Measurements from ENCODE around the gene NDUFA11. TPM values are rescaled to one million over a fixed set of nuclear protein-coding genes. Genes with fewer than 3 reads are reported as not detected.

NDUFA11 gene
- total and polyA plus RNA-seq, 3 experiments from 2014 or later: 216 to 399 (median 232) TPM

DNA sequence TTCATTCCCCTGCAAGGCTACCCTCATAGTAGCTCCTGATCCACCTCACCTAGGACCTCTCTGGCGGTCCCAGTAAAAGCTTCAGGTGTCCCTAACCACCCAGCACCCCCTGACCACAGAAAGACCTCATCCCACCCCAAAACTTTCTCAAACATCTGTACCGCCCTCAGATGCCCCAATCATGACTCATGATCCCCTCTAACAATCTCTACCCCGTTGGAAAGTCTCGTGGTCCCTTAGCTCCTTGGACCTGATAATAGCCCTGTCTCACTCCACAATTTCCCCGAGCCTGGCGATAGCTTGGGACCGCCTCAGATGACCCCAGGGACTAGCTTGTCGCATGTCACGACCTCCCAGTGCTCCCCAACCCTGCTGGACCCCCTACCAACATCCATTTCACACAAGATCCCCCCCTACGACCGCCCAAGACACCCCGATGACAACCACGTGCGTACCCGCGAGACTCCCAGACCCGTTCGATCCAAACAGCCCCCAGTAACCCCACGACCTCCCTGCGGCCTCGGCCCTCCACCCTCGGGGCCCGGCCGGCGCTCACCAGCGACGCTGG lies 450 bp downstream of the NDUFA11 start:
- no peaks in the 10 kb centered on the region for H3K27me3 Mint-ChIP-seq
- H3K36me3 Mint-ChIP-seq: peaks cover 0 to 37% (median 4%) of the 10 kb centered on the region in 3 donors
- peaks cover 5% of the 10 kb centered on the region for H3K36me3 ChIP-seq (ENCODE audit: insufficient read depth, low read length)
- no peaks in the 10 kb centered on the region for H3K9me3 ChIP-seq (ENCODE audit: low read length)
- H3K27me3 ChIP-seq (ENCODE audit: insufficient read depth, low read length, poor library complexity, severe bottlenecking): no peaks in the 10 kb centered on the region
- H3K4me1 ChIP-seq (ENCODE audit: insufficient read depth, low read length): peaks cover 25% of the 10 kb centered on the region
- peak overlapping the region; percentile 96 for H3K27ac ChIP-seq (ENCODE audit: low read depth, low read length)
- POLR2A ChIA-PET: interaction anchor here (1.5 to 3.5 kb wide), 6 partner anchors 59 to 112 kb away, joined by 3 to 24 read pairs (median 14); partner anchors contain the start of genes DUS3L, NRTN and RANBP3
- peak overlapping the region; percentile 93 to 100 (median 100) for H3K27ac Mint-ChIP-seq
- H3K9me3 Mint-ChIP-seq: no peaks in the 10 kb centered on the region
- peaks cover 21 to 57% (median 27%) of the 10 kb centered on the region in 3 donors for H3K4me1 Mint-ChIP-seq
- CTCF ChIA-PET: interaction anchor here (1.0 to 2.4 kb wide), 5 partner anchors 10 to 119 kb away, joined by 3 to 10 read pairs (median 4); no protein-coding TSS in a partner anchor
- no peak for DNase-seq
- H3K4me3 Mint-ChIP-seq: peak overlapping the region; percentile 90 to 97 (median 94)
- peak overlapping the region; percentile 91 for H3K4me3 ChIP-seq (ENCODE audit: low read length)

GRCh38 chr19:5900976-5901375 lies 2.6 kb downstream of the NDUFA11 start:
- no peak for DNase-seq
- no peak overlapping the region for H3K27ac ChIP-seq (ENCODE audit: low read depth, low read length)
- H3K9me3 Mint-ChIP-seq: no peaks in the 10 kb centered on the region
- H3K36me3 Mint-ChIP-seq: peaks cover 0 to 39% (median 4%) of the 10 kb centered on the region in 3 donors
- H3K4me1 ChIP-seq (ENCODE audit: insufficient read depth, low read length): peaks cover 20% of the 10 kb centered on the region
- no peaks in the 10 kb centered on the region for H3K27me3 ChIP-seq (ENCODE audit: insufficient read depth, low read length, poor library complexity, severe bottlenecking)
- H3K4me1 Mint-ChIP-seq: peaks cover 16 to 42% (median 18%) of the 10 kb centered on the region in 3 donors
- H3K9me3 ChIP-seq (ENCODE audit: low read length): no peaks in the 10 kb centered on the region
- H3K27ac Mint-ChIP-seq: peak overlapping the region in 5 of 8 donors; percentile 21 to 95 (median 67)
- ChIA-PET POLR2A (no interaction called here), CTCF (no interaction called here)
- H3K4me3 ChIP-seq (ENCODE audit: low read length): no peak overlapping the region
- peak overlapping the region in 6 of 7 donors; percentile 13 to 72 (median 56) for H3K4me3 Mint-ChIP-seq
- peaks cover 5% of the 10 kb centered on the region for H3K36me3 ChIP-seq (ENCODE audit: insufficient read depth, low read length)
- H3K27me3 Mint-ChIP-seq: peaks cover 0 to 2% of the 10 kb centered on the region in 2 donors

GRCh38 chr19:5899728-5900526 lies 3.7 kb downstream of the NDUFA11 start:
- CTCF ChIA-PET: no interaction called here
- Mint-ChIP-seq H3K27me3 (peaks cover 0 to 2% of the 10 kb centered on the region in 2 donors), H3K9me3 (no peaks in the 10 kb centered on the region), H3K27ac (peak overlapping the region in 4 of 8 donors; percentile 33 to 66 (median 43)), H3K4me1 (peaks cover 16 to 33% (median 20%) of the 10 kb centered on the region in 3 donors), H3K4me3 (peak overlapping the region in 4 of 7 donors; percentile 19 to 44 (median 26)), H3K36me3 (peaks cover 0 to 49% (median 4%) of the 10 kb centered on the region in 3 donors)
- no peaks in the 10 kb centered on the region for H3K9me3 ChIP-seq (ENCODE audit: low read length)
- no peak overlapping the region for H3K27ac ChIP-seq (ENCODE audit: low read depth, low read length)
- peaks cover 5% of the 10 kb centered on the region for H3K36me3 ChIP-seq (ENCODE audit: insufficient read depth, low read length)
- no peak overlapping the region for H3K4me3 ChIP-seq (ENCODE audit: low read length)
- no peak for DNase-seq
- H3K27me3 ChIP-seq (ENCODE audit: insufficient read depth, low read length, poor library complexity, severe bottlenecking): no peaks in the 10 kb centered on the region
- POLR2A ChIA-PET: interaction anchor here (0.7 kb wide), 1 partner anchor 11 kb away, joined by 3 read pairs; no protein-coding TSS in a partner anchor
- peaks cover 12% of the 10 kb centered on the region for H3K4me1 ChIP-seq (ENCODE audit: insufficient read depth, low read length)

GRCh38 chr19:5897189-5897969 lies 6.2 kb downstream of the NDUFA11 start:
- POLR2A ChIA-PET: no interaction called here
- H3K27me3 Mint-ChIP-seq: peaks cover 0 to 2% of the 10 kb centered on the region in 2 donors
- H3K4me1 Mint-ChIP-seq: peaks cover 11 to 19% (median 11%) of the 10 kb centered on the region in 3 donors
- no peak overlapping the region for H3K4me3 ChIP-seq (ENCODE audit: low read length)
- no peaks in the 10 kb centered on the region for H3K9me3 Mint-ChIP-seq
- H3K27me3 ChIP-seq (ENCODE audit: insufficient read depth, low read length, poor library complexity, severe bottlenecking): no peaks in the 10 kb centered on the region
- H3K4me1 ChIP-seq (ENCODE audit: insufficient read depth, low read length): peaks cover 4% of the 10 kb centered on the region
- H3K36me3 Mint-ChIP-seq: peaks cover 0 to 44% (median 4%) of the 10 kb centered on the region in 3 donors
- DNase-seq: no peak
- H3K27ac ChIP-seq (ENCODE audit: low read depth, low read length): no peak overlapping the region
- no peaks in the 10 kb centered on the region for H3K9me3 ChIP-seq (ENCODE audit: low read length)
- no peak overlapping the region for H3K27ac Mint-ChIP-seq
- H3K4me3 Mint-ChIP-seq: no peak overlapping the region
- H3K36me3 ChIP-seq (ENCODE audit: insufficient read depth, low read length): peaks cover 5% of the 10 kb centered on the region
- CTCF ChIA-PET: interaction anchor here (1.0 kb wide), 1 partner anchor 93 kb away, joined by 3 read pairs; no protein-coding TSS in a partner anchor

DNA sequence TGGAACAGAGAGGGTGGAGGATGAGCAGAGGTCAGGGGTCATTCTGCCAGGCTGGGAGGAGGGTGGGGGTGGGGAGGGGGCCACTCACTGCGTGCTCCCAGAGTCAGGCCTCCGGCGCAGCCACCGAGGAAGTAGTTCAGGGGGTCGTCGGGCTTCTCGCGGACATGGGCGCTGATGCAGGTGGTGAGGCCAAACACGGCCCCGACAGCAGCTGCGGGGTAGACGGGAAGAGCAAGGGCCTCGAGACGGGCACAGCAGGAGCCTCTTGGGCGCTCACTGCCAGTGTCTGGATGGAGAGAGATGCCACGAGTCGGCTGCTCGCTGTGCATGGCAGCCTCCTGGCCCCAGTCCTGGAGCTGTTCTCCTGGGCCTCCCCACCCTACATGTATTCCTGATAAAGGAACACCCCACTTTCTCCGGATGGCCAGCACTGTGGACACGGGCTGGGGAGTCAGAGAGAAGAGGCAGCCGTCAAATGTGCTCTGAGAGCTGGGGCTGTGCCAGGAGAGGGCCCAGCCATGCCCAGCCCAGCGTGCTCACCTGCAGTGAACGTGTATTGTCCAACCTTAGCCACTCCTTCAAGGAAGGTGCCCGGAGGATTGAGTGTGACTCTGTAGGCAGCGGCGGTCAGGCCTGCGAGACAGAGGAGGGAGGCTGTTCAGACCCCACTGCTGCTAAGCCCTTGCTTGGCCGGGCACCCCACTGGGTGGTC lies 7.1 kb downstream of the NDUFA11 start:
- Histone ChIP-seq H3K4me3 (ENCODE audit: low read length) (no peak overlapping the region), H3K27ac (ENCODE audit: low read depth, low read length) (no peak overlapping the region), H3K27me3 (ENCODE audit: insufficient read depth, low read length, poor library complexity, severe bottlenecking) (no peaks in the 10 kb centered on the region), H3K9me3 (ENCODE audit: low read length) (no peaks in the 10 kb centered on the region), H3K4me1 (ENCODE audit: insufficient read depth, low read length) (no peaks in the 10 kb centered on the region), H3K36me3 (ENCODE audit: insufficient read depth, low read length) (peaks cover 5% of the 10 kb centered on the region)
- ChIA-PET CTCF (no interaction called here), POLR2A (no interaction called here)
- Mint-ChIP-seq H3K4me3 (no peak overlapping the region), H3K4me1 (peaks cover 11 to 18% (median 11%) of the 10 kb centered on the region in 3 donors), H3K27ac (peak overlapping the region in 1 of 8 donors; percentile 23), H3K27me3 (peaks cover 0 to 4% of the 10 kb centered on the region in 2 donors), H3K9me3 (no peaks in the 10 kb centered on the region), H3K36me3 (peaks cover 0 to 44% (median 4%) of the 10 kb centered on the region in 3 donors)
- DNase-seq: no peak

- peaks cover 5% of the 10 kb centered on the region for H3K36me3 ChIP-seq (ENCODE audit: insufficient read depth, low read length)
- H3K9me3 ChIP-seq (ENCODE audit: low read length): no peaks in the 10 kb centered on the region
- CTCF ChIA-PET: no interaction called here
- H3K4me3 Mint-ChIP-seq: peak overlapping the region in 1 of 7 donors; percentile 65
- H3K9me3 Mint-ChIP-seq: no peaks in the 10 kb centered on the region
- H3K27ac ChIP-seq (ENCODE audit: low read depth, low read length): no peak overlapping the region
- peak overlapping the region in 1 of 8 donors; percentile 63 for H3K27ac Mint-ChIP-seq
- no peaks in the 10 kb centered on the region for H3K27me3 ChIP-seq (ENCODE audit: insufficient read depth, low read length, poor library complexity, severe bottlenecking)
- no peak for DNase-seq
- H3K4me1 ChIP-seq (ENCODE audit: insufficient read depth, low read length): no peaks in the 10 kb centered on the region
- H3K27me3 Mint-ChIP-seq: peaks cover 0 to 4% of the 10 kb centered on the region in 2 donors
- peaks cover 0 to 38% (median 0%) of the 10 kb centered on the region in 3 donors for H3K36me3 Mint-ChIP-seq
- peaks cover 6 to 12% (median 6%) of the 10 kb centered on the region in 3 donors for H3K4me1 Mint-ChIP-seq
- H3K4me3 ChIP-seq (ENCODE audit: low read length): no peak overlapping the region
- POLR2A ChIA-PET: interaction anchor here (0.6 kb wide), 1 partner anchor 117 kb away, joined by 3 read pairs; no protein-coding TSS in a partner anchor
Observed at GRCh38 chr19:5895890-5896289, 7.7 kb downstream of the NDUFA11 start.

- H3K4me3 ChIP-seq (ENCODE audit: low read length): no peak overlapping the region
- Mint-ChIP-seq H3K9me3 (no peaks in the 10 kb centered on the region), H3K4me3 (no peak overlapping the region), H3K36me3 (peaks cover 0 to 38% (median 0%) of the 10 kb centered on the region in 3 donors), H3K27ac (peak overlapping the region in 1 of 8 donors; percentile 6), H3K27me3 (peaks cover 0 to 6% of the 10 kb centered on the region in 2 donors), H3K4me1 (peaks cover 5 to 11% (median 5%) of the 10 kb centered on the region in 3 donors)
- ChIA-PET CTCF (no interaction called here), POLR2A (interaction anchor here (0.6 kb wide), 1 partner anchor 118 kb away, joined by 3 read pairs; no protein-coding TSS in a partner anchor)
- no peak for DNase-seq
- H3K27me3 ChIP-seq (ENCODE audit: insufficient read depth, low read length, poor library complexity, severe bottlenecking): no peaks in the 10 kb centered on the region
- no peaks in the 10 kb centered on the region for H3K9me3 ChIP-seq (ENCODE audit: low read length)
- no peaks in the 10 kb centered on the region for H3K4me1 ChIP-seq (ENCODE audit: insufficient read depth, low read length)
- no peak overlapping the region for H3K27ac ChIP-seq (ENCODE audit: low read depth, low read length)
- H3K36me3 ChIP-seq (ENCODE audit: insufficient read depth, low read length): peaks cover 5% of the 10 kb centered on the region
Observed at GRCh38 chr19:5895409-5895808, 8.2 kb downstream of the NDUFA11 start.

Data from CD8-positive, alpha-beta memory T cell (primary cell).